Activated T-helper 1 cell treated with anti-CD3 and anti-CD28 coated beads, Interleukin-2, amount 50 U/mL, for 16 hours (primary cell): ENCODE measurements around the gene DLG3.
"Not testable (repeated sequence)": the region's sequence is repeated elsewhere in the genome, so short reads cannot be mapped to it uniquely, and the experiment has no call there.

Experiments
- DNase-seq, 2 donors: peaks; one replicate each; pipeline ENCODE4 v3.0.0-alpha.2; 2020; ENCODE audit warnings: low read depth in 1 of 2, low spot score in 1 of 2

The DLG3 gene

DNA sequence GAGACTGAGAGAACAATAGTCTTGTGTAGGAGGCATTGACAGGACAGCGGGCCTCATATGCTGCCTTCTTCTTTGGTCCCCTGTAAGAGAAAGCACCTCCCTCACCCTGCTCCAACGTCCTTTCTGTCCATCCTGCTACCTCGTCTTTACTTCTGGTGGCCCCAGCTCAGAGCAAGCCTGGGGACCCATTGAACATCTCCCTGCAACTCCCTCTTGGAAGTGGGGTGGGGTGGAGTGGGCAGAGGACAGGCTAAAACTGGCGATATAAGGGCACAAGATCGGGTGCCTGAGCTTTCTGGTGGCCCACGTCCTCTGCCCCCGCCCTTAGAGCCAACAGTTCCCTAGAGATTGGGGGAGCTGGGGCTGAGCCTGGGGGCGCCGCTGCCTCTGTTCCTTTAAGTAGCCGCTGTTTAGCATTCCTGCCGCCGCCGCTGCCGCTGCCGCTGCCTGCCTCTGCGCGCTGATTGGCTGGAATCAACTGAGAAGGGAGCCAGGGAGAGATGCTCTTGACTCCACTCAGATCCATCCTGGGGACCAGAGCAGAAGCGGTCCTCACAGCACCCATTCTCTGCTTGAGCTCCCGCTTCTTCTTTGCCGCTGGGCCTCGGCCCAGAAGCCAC is at the start of gene DLG3:
Gene DLG3, plus strand, starts transcription at position 510 of the 620 bp plus-strand sequence. CDS start 367 bp downstream, outside the sequence.
- no peak for DNase-seq

DNA sequence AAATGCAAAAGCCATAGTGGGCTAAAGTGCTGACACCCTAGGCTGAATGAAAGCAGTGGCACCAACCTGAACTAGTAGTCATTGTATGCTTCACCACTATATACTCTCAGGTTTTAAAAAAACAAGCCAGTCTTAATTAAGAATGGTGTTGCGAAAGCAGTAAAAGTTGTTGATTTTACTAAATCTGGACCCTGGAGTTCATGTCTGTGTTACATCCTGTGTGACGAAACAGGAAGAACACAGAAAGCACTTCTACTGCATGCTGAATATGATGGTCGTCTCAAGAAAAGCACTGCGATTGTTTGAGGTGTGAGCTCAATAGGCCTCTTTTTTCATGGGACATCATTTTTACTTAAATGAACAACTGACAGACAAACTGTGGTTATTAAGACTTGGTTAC is 45.7 kb upstream of the DLG3 start:
- DNase-seq, result no peak

DNA sequence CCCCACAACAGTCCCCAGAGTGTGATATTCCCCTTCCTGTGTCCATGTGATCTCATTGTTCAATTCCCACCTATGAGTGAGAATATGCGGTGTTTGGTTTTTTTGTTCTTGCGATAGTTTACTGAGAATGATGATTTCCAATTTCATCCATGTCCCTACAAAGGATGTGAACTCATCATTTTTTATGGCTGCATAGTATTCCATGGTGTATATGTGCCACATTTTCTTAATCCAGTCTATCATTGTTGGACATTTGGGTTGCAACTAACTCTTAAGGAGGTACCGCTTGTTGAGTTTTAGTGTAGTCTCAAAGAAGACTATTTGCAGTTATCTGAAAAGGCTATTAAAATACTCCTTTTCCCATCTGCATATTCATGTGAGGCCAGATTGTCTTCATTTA is 44.5 kb upstream of the DLG3 start:
- DNase-seq, result not testable (repeated sequence)

DNA sequence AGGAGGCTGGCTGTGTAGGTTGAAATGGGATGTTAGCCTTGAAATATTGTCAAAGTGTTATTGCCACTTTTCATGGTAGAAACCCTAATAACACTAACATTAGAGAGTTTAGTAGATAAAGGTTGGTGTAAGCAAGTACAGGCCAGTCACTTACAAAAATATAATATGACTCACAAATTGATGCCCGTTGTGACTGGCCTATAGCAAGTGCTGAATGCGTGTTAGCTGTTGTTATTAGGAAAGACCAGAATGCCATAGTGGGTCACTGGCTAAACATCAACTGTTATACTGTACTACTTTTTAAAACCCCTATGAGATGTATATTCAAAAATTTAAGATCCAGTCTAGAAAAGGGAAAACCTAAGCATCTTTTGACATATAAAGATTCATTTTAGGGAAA is 41.9 kb upstream of the DLG3 start:
- no peak for DNase-seq

GRCh38 chrX:70405003-70405402 is 39.6 kb upstream of the DLG3 start:
- DNase-seq, result no peak

DNA sequence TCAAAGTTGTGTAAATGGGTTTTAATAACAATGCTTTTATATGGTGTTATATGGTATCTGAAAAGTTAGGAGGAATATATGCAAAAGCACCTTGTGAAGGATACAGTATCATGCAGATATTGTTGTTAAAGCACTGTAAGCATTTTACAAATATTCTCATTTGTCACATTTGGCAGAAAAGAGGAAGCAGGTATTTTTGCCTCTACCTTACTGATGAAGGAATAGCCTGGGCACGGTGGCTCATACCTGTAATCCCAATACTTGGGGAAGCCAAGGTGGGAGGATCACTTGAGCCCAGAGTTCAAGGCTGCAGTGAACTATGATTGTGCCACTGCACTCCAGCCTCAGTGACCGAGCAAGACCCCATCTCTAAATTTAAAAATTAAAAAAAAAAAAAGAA is 33.7 kb upstream of the DLG3 start:
- DNase-seq, result no peak

- no peak for DNase-seq
Measured at GRCh38 chrX:70411475-70411874, 33.2 kb upstream of the DLG3 start.

DNA sequence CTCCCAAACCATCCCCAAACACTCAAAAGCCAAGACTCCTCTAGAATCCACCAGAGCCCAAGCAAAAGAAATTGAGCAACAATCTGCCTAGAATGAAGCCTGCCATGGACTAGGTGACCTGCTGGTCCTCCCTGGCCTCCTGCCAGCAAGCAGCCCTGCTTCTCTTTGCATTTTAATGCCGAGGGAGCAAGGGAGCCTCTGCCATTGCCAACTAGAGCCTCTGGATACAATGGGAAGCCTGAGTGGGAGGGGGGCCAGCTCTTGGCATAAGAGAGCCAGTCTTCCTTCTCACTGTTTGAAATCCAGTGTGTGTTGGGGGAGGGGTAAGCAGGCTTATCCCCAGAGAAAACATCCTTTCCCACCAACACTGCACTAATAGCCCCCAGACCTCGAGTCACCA is 23.0 kb upstream of the DLG3 start:
- DNase-seq, result no peak

GRCh38 chrX:70422851-70423341 is 21.7 kb upstream of the DLG3 start, which contains the start of gene GDPD2:
Gene GDPD2 (plus strand): TSS chrX:70423314. CDS start chrX:70424985, 1,671 bp downstream.
- no peak for DNase-seq

DNA sequence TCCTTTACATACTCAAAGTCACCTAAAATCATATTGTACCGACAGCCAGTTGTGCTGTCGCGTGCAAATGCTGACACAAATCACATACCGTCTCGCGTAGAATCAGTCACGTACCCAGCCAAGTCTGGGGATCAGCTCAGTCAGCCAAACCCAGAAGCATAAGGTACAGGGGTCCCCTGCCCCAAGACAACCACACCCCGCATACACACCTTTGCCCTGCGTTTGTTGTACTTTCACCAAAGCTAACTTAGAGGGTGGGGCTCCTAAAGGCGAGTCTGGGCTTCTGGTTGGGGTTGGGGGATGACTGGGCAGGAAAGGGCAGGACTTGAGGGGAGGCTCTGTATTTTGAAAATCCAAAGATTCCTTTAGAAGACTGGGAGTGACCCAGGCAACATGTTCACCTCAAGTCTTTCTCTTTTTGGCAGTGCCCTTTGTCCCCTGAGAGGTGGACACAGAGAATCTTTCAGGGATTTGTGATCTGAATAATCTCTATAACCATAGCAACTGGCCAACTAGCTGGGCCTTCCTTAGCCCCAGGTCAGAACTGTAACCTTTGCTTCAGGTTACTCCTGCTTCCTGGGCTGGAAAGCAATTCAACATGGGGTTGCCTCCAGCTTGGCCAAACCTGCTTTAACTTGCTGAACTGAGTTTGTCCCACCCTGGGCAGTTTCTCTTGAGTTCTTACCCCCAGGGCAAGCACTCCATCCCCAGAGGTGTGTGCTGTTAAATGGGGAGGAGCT is 20.5 kb upstream of the DLG3 start:
- no peak for DNase-seq

- DNase-seq, result no peak
Measured at GRCh38 chrX:70424801-70425200, 19.8 kb upstream of the DLG3 start.

- no peak for DNase-seq
Measured at GRCh38 chrX:70426286-70427278, 18.1 kb upstream of the DLG3 start.

DNA sequence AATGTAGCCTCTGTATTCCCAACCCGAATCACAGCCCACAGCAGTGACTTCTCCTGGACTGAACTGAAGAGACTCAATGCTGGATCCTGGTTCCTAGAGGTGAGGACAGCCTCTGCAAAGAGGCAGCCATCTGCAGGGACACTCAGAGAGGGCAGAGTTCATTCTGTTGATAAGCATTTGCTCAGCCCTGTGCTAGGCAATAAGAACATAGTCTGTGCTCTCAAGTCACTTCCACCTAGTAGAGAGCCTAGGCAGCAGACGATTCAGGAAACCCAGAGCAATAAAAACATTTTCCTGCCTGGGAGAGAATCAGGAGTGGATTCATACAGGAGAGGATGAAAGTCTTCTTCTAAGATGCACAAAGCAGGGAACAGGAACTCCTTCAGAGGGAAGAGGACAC is 17.3 kb upstream of the DLG3 start:
- no peak for DNase-seq

DNA sequence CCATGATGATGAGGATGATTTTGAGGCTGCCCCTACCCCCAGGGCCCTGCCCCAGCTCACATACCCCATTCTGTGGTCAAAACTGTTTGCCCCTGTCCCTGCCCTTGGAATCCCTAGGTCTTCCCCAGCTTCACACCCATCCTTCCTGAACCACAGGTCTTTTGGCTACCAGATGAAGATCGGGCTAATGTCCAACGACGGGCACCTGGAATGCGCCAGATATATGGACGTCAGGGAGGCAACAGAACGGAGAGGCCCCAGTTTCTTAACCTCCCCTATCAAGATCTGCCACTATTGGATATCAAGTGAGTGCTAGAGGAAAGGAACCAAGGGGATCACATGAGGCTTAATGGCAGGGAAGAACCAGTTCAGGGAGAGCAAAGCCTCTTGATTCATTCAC is 14.9 kb upstream of the DLG3 start:
- DNase-seq, result no peak

GRCh38 chrX:70432936-70433847 is 11.4 kb upstream of the DLG3 start:
- DNase-seq, result no peak

- peak; percentile 52 to 55 for DNase-seq
Measured at GRCh38 chrX:70433848-70434351, 10.7 kb upstream of the DLG3 start.

DNA sequence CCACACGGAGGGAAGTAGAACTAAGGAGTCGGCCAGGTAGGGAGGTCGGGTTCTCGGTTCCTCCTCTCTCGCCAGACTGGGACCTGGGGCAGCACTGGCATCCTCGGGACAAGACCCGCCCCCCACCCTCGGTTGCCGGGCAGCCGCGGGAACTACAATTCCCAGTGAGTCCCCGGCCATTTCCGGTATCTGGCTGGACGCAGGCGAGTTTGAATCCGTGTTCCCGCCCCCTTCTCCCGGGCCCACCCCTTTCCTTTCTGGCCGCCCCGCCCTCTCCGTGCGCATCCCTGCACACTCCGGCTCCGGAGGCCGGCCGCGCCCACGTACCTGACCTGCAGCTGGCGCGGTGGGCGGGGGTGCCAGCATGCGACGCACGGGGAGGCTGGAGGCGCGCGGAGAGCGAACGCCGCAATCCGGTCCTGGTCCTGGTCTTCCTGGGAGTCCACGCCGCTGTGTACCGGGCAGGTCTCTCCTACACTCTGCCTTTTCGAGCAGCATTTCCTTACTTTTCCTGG is 10.2 kb upstream of the DLG3 start:
- peak; percentile 25 to 36 for DNase-seq

- DNase-seq, result no peak
Measured at GRCh38 chrX:70434914-70435586, 9.6 kb upstream of the DLG3 start.

DNA sequence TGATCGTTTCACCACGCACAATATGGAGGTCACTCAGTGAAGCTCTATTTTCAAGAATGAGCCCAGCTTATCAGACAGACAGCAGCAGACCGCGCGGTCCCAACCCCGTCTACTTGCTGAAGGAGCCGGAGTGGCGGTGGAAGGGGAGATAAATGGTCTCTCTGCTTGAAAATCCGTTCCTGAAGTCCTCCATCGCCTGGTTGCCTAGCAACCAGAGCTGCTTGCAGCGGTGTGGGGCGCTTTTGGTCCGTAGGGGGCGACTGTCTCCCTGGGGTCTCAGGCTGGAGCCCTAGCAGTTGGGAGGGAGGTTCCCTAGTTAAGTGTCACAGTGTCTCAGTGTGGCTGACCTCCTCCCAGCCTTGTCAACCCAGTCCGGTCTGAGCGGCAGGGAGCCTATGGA is 8.3 kb upstream of the DLG3 start:
- DNase-seq, result no peak
